SK-N-MC (cell line): Measurements from ENCODE around the gene STK32A.

Source experiments
- EZH2 ChIP-seq: fragments of 200-600 bp; sonication (generic); IDR thresholded peaks from one replicate; pipeline ENCODE4 v1.6.1; 2017; ENCODE audit warnings: antibody characterized with exemption
- FOXP2 ChIP-seq: optimal IDR thresholded peaks from 2 replicates; pipeline ENCODE3; 2011; ENCODE audit warnings: mild to moderate bottlenecking, moderate library complexity; ENCODE audit not compliant: insufficient read depth; ENCODE audit errors: extremely low read length, control extremely low read depth
- POLR2AphosphoS5 ChIP-seq: IDR thresholded peaks from 2 replicates; pipeline ENCODE4 v1.6.1; 2012; ENCODE audit warnings: mild to moderate bottlenecking, low read depth, low read length, borderline replicate concordance

GRCh38 chr5:147332658-147333057 lies 97.8 kb downstream of the STK32A start:
- TF ChIP-seq POLR2AphosphoS5 (no peak), EZH2 (no peak), FOXP2 (no peak)
